Glutamatergic neuron (in vitro differentiated cells): Measurements from ENCODE around the gene FGF18. TPM values are rescaled to one million over a fixed set of nuclear protein-coding genes. Genes with fewer than 3 reads are reported as not detected.
A peak's percentile ranks its signal among the peaks of the same experiment; 100 is the strongest.

Experiments used
- DNase-seq: peaks from one replicate; pipeline ENCODE4 v3.0.0; 2022
- H3K27ac Mint-ChIP-seq: one replicate; pipeline ENCODE4 v1.8.0; 2020; ENCODE audit warnings: mild to moderate bottlenecking, mixed read lengths, inconsistent platforms; ENCODE audit not compliant: unreplicated experiment
- H3K27me3 Mint-ChIP-seq: one replicate; pipeline ENCODE4 v1.8.0; 2020; ENCODE audit warnings: mild to moderate bottlenecking, moderate library complexity, mixed read lengths, inconsistent platforms; ENCODE audit not compliant: unreplicated experiment
- H3K36me3 Mint-ChIP-seq: one replicate; pipeline ENCODE4 v1.8.0; 2020; ENCODE audit warnings: mild to moderate bottlenecking, mixed read lengths, inconsistent platforms; ENCODE audit not compliant: unreplicated experiment
- H3K4me1 Mint-ChIP-seq: one replicate; pipeline ENCODE4 v1.8.0; 2020; ENCODE audit warnings: mild to moderate bottlenecking, low read depth, mixed read lengths, inconsistent platforms; ENCODE audit not compliant: unreplicated experiment
- H3K4me3 Mint-ChIP-seq: one replicate; pipeline ENCODE4 v1.8.0; 2020; ENCODE audit warnings: mild to moderate bottlenecking, mixed read lengths, inconsistent platforms; ENCODE audit not compliant: unreplicated experiment
- H3K9me3 Mint-ChIP-seq: one replicate; pipeline ENCODE4 v1.8.0; 2020; ENCODE audit warnings: mild to moderate bottlenecking, moderate library complexity, mixed read lengths, inconsistent platforms; ENCODE audit not compliant: unreplicated experiment
- total RNA-seq: library from RNA; stranded (reverse); fragmentation: NEBNext Ultra II Directional; extraction: Animal tissue kit (Norgen Biotek cat#: 25700); gene quantifications from one replicate; pipeline ENCODE4 v1.2.1, GENCODE V29; 2021; ENCODE audit not compliant: unreplicated experiment
- TF ChIP-seq, protein P1 (sequence below): fragments of 200-600 bp; sonication (generic); IDR thresholded peaks from one replicate; pipeline ENCODE4 v1.5.0; 2021; ENCODE audit not compliant: partially characterized antibody, unreplicated experiment

FGF18 gene
- total RNA-seq, 1 donor from 2014 or later = 26.3 TPM

- Mint-ChIP-seq H3K9me3 (peaks cover 13% of the 10 kb centered on the region), H3K27me3 (peaks cover 5% of the 10 kb centered on the region), H3K36me3 (no peaks in the 10 kb centered on the region), H3K27ac (no peak overlapping the region), H3K4me1 (peaks cover 22% of the 10 kb centered on the region), H3K4me3 (peak overlapping the region; percentile 30)
- DNase-seq = no peak
- TF ChIP-seq, protein P1, sequence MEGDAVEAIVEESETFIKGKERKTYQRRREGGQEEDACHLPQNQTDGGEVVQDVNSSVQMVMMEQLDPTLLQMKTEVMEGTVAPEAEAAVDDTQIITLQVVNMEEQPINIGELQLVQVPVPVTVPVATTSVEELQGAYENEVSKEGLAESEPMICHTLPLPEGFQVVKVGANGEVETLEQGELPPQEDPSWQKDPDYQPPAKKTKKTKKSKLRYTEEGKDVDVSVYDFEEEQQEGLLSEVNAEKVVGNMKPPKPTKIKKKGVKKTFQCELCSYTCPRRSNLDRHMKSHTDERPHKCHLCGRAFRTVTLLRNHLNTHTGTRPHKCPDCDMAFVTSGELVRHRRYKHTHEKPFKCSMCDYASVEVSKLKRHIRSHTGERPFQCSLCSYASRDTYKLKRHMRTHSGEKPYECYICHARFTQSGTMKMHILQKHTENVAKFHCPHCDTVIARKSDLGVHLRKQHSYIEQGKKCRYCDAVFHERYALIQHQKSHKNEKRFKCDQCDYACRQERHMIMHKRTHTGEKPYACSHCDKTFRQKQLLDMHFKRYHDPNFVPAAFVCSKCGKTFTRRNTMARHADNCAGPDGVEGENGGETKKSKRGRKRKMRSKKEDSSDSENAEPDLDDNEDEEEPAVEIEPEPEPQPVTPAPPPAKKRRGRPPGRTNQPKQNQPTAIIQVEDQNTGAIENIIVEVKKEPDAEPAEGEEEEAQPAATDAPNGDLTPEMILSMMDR = no peak
Observed at GRCh38 chr5:171422902-171423663, 3.6 kb downstream of the FGF18 start.

DNA sequence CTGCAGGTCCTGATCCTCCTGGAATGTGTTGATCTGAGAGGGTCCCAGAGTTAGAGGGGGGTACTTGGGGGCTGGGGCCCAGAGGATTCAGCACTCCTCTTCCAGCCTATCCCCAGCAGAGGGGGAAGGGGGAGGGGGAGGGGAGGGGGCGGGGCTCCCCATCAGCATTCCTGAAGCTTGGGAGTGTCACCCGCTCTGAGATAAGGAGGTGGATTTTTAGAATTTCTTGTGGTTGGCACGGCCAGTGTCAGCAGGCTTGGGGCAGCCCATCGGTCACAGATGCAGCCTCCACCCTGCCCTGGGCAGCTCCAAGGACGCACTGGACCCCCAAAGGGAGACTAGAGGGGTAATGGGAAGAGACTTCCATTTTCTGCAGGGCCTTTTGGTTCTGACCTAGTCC lies 5.3 kb downstream of the FGF18 start:
- Mint-ChIP-seq H3K4me1 (peaks cover 33% of the 10 kb centered on the region), H3K9me3 (peaks cover 16% of the 10 kb centered on the region), H3K36me3 (no peaks in the 10 kb centered on the region), H3K27me3 (peaks cover 7% of the 10 kb centered on the region), H3K4me3 (no peak overlapping the region), H3K27ac (no peak overlapping the region)
- no peak for DNase-seq
- TF ChIP-seq, protein P1 = no peak

DNA sequence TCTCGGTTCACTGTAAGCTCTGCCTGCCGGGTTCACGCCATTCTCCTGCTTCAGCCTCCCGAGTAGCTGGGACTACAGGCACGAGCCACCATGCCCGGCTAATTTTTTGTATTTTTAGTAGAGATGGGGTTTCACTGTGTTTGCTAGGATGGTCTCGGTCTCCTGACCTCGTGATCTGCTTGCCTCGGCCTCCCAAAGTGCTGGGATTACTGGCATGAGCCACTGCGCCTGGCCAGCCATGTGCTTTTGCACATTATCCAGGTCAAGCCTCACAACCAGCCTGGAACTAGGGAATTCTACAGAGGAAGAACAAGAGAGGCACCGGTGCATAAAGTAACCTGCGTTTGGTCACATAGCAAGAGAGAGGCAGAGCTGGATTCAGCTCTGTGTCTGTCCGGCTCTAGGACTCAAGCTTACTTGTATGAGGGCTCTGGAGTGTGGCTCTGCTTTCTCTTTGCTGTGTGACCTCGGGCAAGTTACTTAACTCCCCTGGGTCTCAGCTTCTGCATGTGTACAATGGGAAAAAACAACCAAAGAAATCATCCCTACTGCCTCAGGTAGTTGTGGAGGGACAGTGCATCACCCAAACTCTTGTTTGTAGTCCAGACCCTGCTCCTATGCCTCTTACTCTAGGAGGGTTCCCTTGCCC lies 6.3 kb downstream of the FGF18 start:
- H3K9me3 Mint-ChIP-seq = peaks cover 12% of the 10 kb centered on the region
- H3K4me1 Mint-ChIP-seq = peaks cover 34% of the 10 kb centered on the region
- peaks cover 7% of the 10 kb centered on the region for H3K27me3 Mint-ChIP-seq
- H3K36me3 Mint-ChIP-seq = no peaks in the 10 kb centered on the region
- TF ChIP-seq, protein P1 = no peak
- no peak for DNase-seq
- H3K27ac Mint-ChIP-seq = no peak overlapping the region
- no peak overlapping the region for H3K4me3 Mint-ChIP-seq

GRCh38 chr5:171426266-171426665 lies 6.8 kb downstream of the FGF18 start:
- Mint-ChIP-seq H3K36me3 (no peaks in the 10 kb centered on the region), H3K27ac (no peak overlapping the region), H3K4me3 (no peak overlapping the region), H3K27me3 (peaks cover 7% of the 10 kb centered on the region), H3K4me1 (peaks cover 39% of the 10 kb centered on the region), H3K9me3 (peaks cover 13% of the 10 kb centered on the region)
- TF ChIP-seq, protein P1 = no peak
- no peak for DNase-seq

DNA sequence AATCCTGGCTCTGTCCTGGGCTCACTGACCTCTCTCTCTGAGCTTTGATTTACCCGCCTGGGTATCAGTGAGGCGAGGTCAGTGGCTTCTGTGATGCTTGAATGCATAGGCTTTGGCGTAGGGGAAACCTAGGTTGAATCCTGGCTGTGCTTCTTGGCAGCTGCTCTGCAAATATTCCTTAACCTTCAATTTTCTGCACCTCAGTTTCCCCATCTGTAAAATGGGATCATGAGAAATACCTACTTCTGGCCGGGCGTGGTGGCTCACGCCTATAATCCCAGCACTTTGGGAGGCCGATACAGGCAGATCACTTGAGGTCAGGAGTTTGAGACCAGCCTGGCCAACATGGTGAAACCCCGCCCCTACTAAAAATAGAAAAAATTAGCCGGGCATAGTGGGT lies 7.2 kb downstream of the FGF18 start:
- Mint-ChIP-seq H3K27me3 (peaks cover 5% of the 10 kb centered on the region), H3K9me3 (peaks cover 13% of the 10 kb centered on the region), H3K4me3 (no peak overlapping the region), H3K4me1 (peaks cover 36% of the 10 kb centered on the region), H3K27ac (no peak overlapping the region), H3K36me3 (no peaks in the 10 kb centered on the region)
- TF ChIP-seq, protein P1 = no peak
- no peak for DNase-seq
